Neuronal stem cell (in vitro differentiated cells): Measurements from ENCODE around the gene ABCB8. TPM values are rescaled to one million over a fixed set of nuclear protein-coding genes. Genes with fewer than 3 reads are reported as not detected.

Source experiments
- DNase-seq: peaks from one replicate; pipeline ENCODE4 v3.0.0-alpha.2; 2013; ENCODE audit warnings: low spot score
- H2AFZ ChIP-seq: one replicate; pipeline ENCODE4 v1.6.1; 2013; ENCODE audit warnings: mild to moderate bottlenecking, low read length, inconsistent platforms
- H2AK5ac ChIP-seq: 2 replicates; pipeline ENCODE4 v1.6.1; 2013; ENCODE audit warnings: low read depth, mild to moderate bottlenecking, inconsistent platforms, low read length, moderate library complexity, mixed read lengths
- H2BK120ac ChIP-seq: 2 replicates; pipeline ENCODE4 v1.6.1; 2013; ENCODE audit warnings: low read depth, mild to moderate bottlenecking, inconsistent platforms, low read length, moderate library complexity, mixed read lengths
- H2BK12ac ChIP-seq: one replicate; pipeline ENCODE4 v1.6.1; 2013; ENCODE audit warnings: low read length, inconsistent platforms
- H2BK15ac ChIP-seq: 2 replicates; pipeline ENCODE4 v1.6.1; 2013; ENCODE audit warnings: mild to moderate bottlenecking, low read length, inconsistent platforms, mixed read lengths
- H2BK5ac ChIP-seq: one replicate; pipeline ENCODE4 v1.6.1; 2013; ENCODE audit warnings: inconsistent platforms, mild to moderate bottlenecking, low read length, moderate library complexity
- H3K14ac ChIP-seq: one replicate; pipeline ENCODE4 v1.6.1; 2013; ENCODE audit warnings: low read length, inconsistent platforms
- H3K18ac ChIP-seq: 2 replicates; pipeline ENCODE4 v1.6.1; 2013; ENCODE audit warnings: low read length, inconsistent platforms
- H3K23ac ChIP-seq: 2 replicates; pipeline ENCODE4 v1.6.1; 2013; ENCODE audit warnings: low read depth, mild to moderate bottlenecking, mixed read lengths, low read length, inconsistent platforms; ENCODE audit not compliant: poor library complexity
- H3K27ac ChIP-seq: replicated peaks from 3 replicates; pipeline ENCODE4 v1.5.1; 2013; ENCODE audit warnings: low read length, inconsistent platforms
- H3K27me3 ChIP-seq, 3 experiments: 2 replicates each; pipeline ENCODE4 v1.6.1; 2013; ENCODE audit warnings: low read length in 3 of 3, mild to moderate bottlenecking in 2 of 3, inconsistent platforms in 1 of 3, low read depth in 1 of 3, mixed read lengths in 1 of 3, moderate library complexity in 1 of 3; ENCODE audit not compliant: control insufficient read depth in 3 of 3, insufficient read depth in 3 of 3
- H3K36me3 ChIP-seq, 2 donors: replicated peaks in 1 of 2; 2 replicates each; pipeline ENCODE4 v1.6.1; 2013; ENCODE audit warnings: low read length in 2 of 2; ENCODE audit not compliant: control insufficient read depth in 2 of 2, insufficient read depth in 2 of 2
- H3K4ac ChIP-seq: 2 replicates; pipeline ENCODE4 v1.6.1; 2013; ENCODE audit warnings: inconsistent platforms, mild to moderate bottlenecking, low read length, moderate library complexity
- H3K4me1 ChIP-seq, 2 donors: 1 replicate in 1 of 2; 2 replicates in 1 of 2; pipeline ENCODE4 v1.6.1; 2013; ENCODE audit warnings: low read length in 2 of 2, low read depth in 1 of 2; ENCODE audit not compliant: control insufficient read depth in 2 of 2, insufficient read depth in 1 of 2
- H3K4me2 ChIP-seq: one replicate; pipeline ENCODE4 v1.6.1; 2013; ENCODE audit warnings: mild to moderate bottlenecking, low read length, inconsistent platforms; ENCODE audit not compliant: insufficient read depth, poor library complexity, severe bottlenecking
- H3K4me3 ChIP-seq, 2 donors: 2 replicates each; pipeline ENCODE4 v1.5.1; 2013; ENCODE audit warnings: low read length in 2 of 2, mild to moderate bottlenecking in 2 of 2, inconsistent platforms in 1 of 2, moderate library complexity in 1 of 2
- H3K79me1 ChIP-seq: one replicate; pipeline ENCODE4 v1.6.1; 2013; ENCODE audit warnings: low read depth, mild to moderate bottlenecking, inconsistent platforms, low read length, moderate library complexity
- H3K9ac ChIP-seq: one replicate; pipeline ENCODE4 v1.6.1; 2013; ENCODE audit warnings: mild to moderate bottlenecking, low read depth, low read length, inconsistent platforms; ENCODE audit not compliant: poor library complexity
- H3K9me3 ChIP-seq, 2 donors: replicated peaks in 1 of 2; 2 replicates each; pipeline versions ENCODE3 to v1.6.1; 2013; ENCODE audit warnings: low read length in 2 of 2, mild to moderate bottlenecking in 2 of 2, inconsistent platforms in 1 of 2, low read depth in 1 of 2, mixed read lengths in 1 of 2, moderate library complexity in 1 of 2; ENCODE audit not compliant: control insufficient read depth in 2 of 2, insufficient read depth in 1 of 2
- H4K8ac ChIP-seq: one replicate; pipeline ENCODE4 v1.6.1; 2013; ENCODE audit warnings: low read depth, mild to moderate bottlenecking, inconsistent platforms, low read length, moderate library complexity
- H4K91ac ChIP-seq: one replicate; pipeline ENCODE4 v1.6.1; 2013; ENCODE audit warnings: low read length, low read depth, mild to moderate bottlenecking, inconsistent platforms; ENCODE audit not compliant: poor library complexity
- WGBS, 2 donors: extraction: QIAGEN DNeasy Blood & Tissue Kit; methylation state at CpG; one replicate each; pipeline ENCODE4 v1.1.7; 2013; ENCODE audit warnings: missing lambda C conversion rate in 2 of 2, mixed read lengths in 1 of 2; ENCODE audit not compliant: insufficient read length in 2 of 2, insufficient replicate concordance in 1 of 2; ENCODE audit errors: extremely low coverage in 2 of 2; 5-methylcytosine and 5-hydroxymethylcytosine counted together
- polyA plus RNA-seq, 2 experiments: library from polyadenylated mRNA; stranded (reverse); fragments of 200-250 nt; gene quantifications; one replicate each; pipeline ENCODE4 v1.2.3, GENCODE V29; 2013

The ABCB8 gene
- 8.6 TPM for polyA plus RNA-seq (2013, experiment 1 of 2)
- 8.5 TPM for polyA plus RNA-seq (2013, experiment 2 of 2)

GRCh38 chr7:151028131-151028947 lies at the start of gene ABCB8:
TSS of gene ABCB8 (plus strand) at chr7:151028450. CDS start at chr7:151028516, 66 bp downstream.
- Histone ChIP-seq H2AK5ac (no peak within 1 kb of the TSS), H3K9me3 (no peaks in the 10 kb centered on the region), H3K4me2 (peak within 1 kb of the TSS; percentile 85), H3K23ac (peak within 1 kb of the TSS; percentile 73), H2AFZ (peak within 1 kb of the TSS; percentile 94), H3K4me1 (peaks cover 5 to 13% of the 10 kb centered on the region in 2 donors), H3K9ac (no peak within 1 kb of the TSS), H4K8ac (no peak within 1 kb of the TSS), H4K91ac (no peak within 1 kb of the TSS), H2BK12ac (peak within 1 kb of the TSS; percentile 41), H3K14ac (no peak within 1 kb of the TSS), H3K18ac (peak within 1 kb of the TSS; percentile 80), H3K27ac (peak within 1 kb of the TSS; percentile 34), H2BK5ac (no peak within 1 kb of the TSS), H3K36me3 (peaks cover 0 to 7% of the 10 kb centered on the region in 2 donors), H2BK120ac (no peak within 1 kb of the TSS), H3K4me3 (peak within 1 kb of the TSS; percentile 77 to 86), H3K4ac (no peak within 1 kb of the TSS), H3K79me1 (no peaks in the 10 kb centered on the region), H2BK15ac (no peak within 1 kb of the TSS), H3K27me3 (no peaks in the 10 kb centered on the region)
- peak; percentile 99 for DNase-seq
- WGBS, 2 donors, result no CpG with 5 or more reads among the region's 53 CpGs

GRCh38 chr7:150979713-150980390 lies 48.4 kb upstream of the ABCB8 start:
- peak overlapping the region; percentile 96 for H2AFZ ChIP-seq
- no peak overlapping the region for H3K4ac ChIP-seq
- H3K18ac ChIP-seq, result peak overlapping the region; percentile 46
- H3K9ac ChIP-seq, result no peak overlapping the region
- H3K4me2 ChIP-seq, result peak overlapping the region; percentile 83
- no peak overlapping the region for H2BK5ac ChIP-seq
- peak overlapping the region; percentile 32 for H2BK15ac ChIP-seq
- no peak overlapping the region for H4K8ac ChIP-seq
- peaks cover 3% of the 10 kb centered on the region for H3K79me1 ChIP-seq
- H3K27ac ChIP-seq, result no peak overlapping the region
- H4K91ac ChIP-seq, result no peak overlapping the region
- no peak overlapping the region for H2BK120ac ChIP-seq
- no peaks in the 10 kb centered on the region for H3K9me3 ChIP-seq
- peaks cover 0 to 44% (median 15%) of the 10 kb centered on the region in 3 experiments for H3K27me3 ChIP-seq
- DNase-seq, result no peak
- no peaks in the 10 kb centered on the region for H3K36me3 ChIP-seq
- H3K4me1 ChIP-seq, result peaks cover 30 to 36% of the 10 kb centered on the region in 2 donors
- no peak overlapping the region for H3K14ac ChIP-seq
- H2AK5ac ChIP-seq, result peak overlapping the region; percentile 0
- H3K23ac ChIP-seq, result no peak overlapping the region
- H2BK12ac ChIP-seq, result peak overlapping the region; percentile 5
- WGBS, 2 donors, result no CpG with 5 or more reads among the region's 7 CpGs
- peak overlapping the region in 1 of 2 donors; percentile 56 for H3K4me3 ChIP-seq

- no CpG with 5 or more reads among the region's 2 CpGs for WGBS, 2 donors
- Histone ChIP-seq H3K9me3 (no peaks in the 10 kb centered on the region), H3K23ac (no peak overlapping the region), H2BK12ac (no peak overlapping the region), H2BK5ac (no peak overlapping the region), H3K36me3 (no peaks in the 10 kb centered on the region), H3K4me3 (no peak overlapping the region), H4K91ac (no peak overlapping the region), H4K8ac (no peak overlapping the region), H3K4me2 (no peak overlapping the region), H3K27me3 (peaks cover 0 to 38% (median 11%) of the 10 kb centered on the region in 3 experiments), H3K4ac (no peak overlapping the region), H3K14ac (no peak overlapping the region), H2BK120ac (no peak overlapping the region), H2BK15ac (no peak overlapping the region), H3K27ac (no peak overlapping the region), H2AK5ac (no peak overlapping the region), H3K4me1 (peaks cover 28 to 29% of the 10 kb centered on the region in 2 donors), H3K79me1 (peaks cover 3% of the 10 kb centered on the region), H3K18ac (no peak overlapping the region), H2AFZ (no peak overlapping the region), H3K9ac (no peak overlapping the region)
- DNase-seq, result no peak
Observed at GRCh38 chr7:150980663-150981062, 47.6 kb upstream of the ABCB8 start.

GRCh38 chr7:150981644-150982043 lies 46.6 kb upstream of the ABCB8 start:
- Histone ChIP-seq H4K91ac (no peak overlapping the region), H3K9ac (no peak overlapping the region), H3K4me1 (peaks cover 20 to 21% of the 10 kb centered on the region in 2 donors), H3K27me3 (peaks cover 0 to 36% (median 4%) of the 10 kb centered on the region in 3 experiments), H3K79me1 (peaks cover 3% of the 10 kb centered on the region), H2AFZ (no peak overlapping the region), H3K18ac (no peak overlapping the region), H2BK5ac (no peak overlapping the region), H3K4ac (no peak overlapping the region), H2BK120ac (no peak overlapping the region), H3K36me3 (no peaks in the 10 kb centered on the region), H2BK15ac (no peak overlapping the region), H2BK12ac (no peak overlapping the region), H3K4me3 (no peak overlapping the region), H3K27ac (no peak overlapping the region), H2AK5ac (no peak overlapping the region), H3K23ac (no peak overlapping the region), H3K9me3 (no peaks in the 10 kb centered on the region), H4K8ac (no peak overlapping the region), H3K4me2 (no peak overlapping the region), H3K14ac (no peak overlapping the region)
- no CpG with 5 or more reads among the region's 6 CpGs for WGBS, 2 donors
- DNase-seq, result no peak
